T-helper 22 cell (primary cell): ENCODE results near the gene RFX8.

Experiments used
- DNase-seq: peaks from one replicate; pipeline ENCODE4 v3.0.0-alpha.2; 2020; ENCODE audit warnings: low read depth

The RFX8 gene

DNA sequence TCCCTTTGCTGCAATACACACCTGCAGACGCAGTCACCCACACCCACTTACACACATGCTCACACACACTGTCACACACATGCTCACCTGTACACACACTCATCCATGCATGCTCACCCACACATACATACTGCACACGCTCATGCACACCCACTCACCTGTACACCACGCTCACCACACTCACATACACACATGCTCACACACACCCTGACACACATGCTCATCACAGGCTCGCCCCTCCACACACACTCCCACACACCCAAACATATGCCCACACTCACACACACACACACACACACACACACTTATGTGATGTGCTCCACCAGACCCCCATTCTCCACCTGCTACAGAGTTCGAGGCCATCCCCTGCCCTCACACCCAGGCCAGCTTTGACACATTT, 64.8 kb downstream of the RFX8 start:
- no peak for DNase-seq

GRCh38 chr2:101409699-101410098, 65.2 kb downstream of the RFX8 start:
- DNase-seq = no peak

DNA sequence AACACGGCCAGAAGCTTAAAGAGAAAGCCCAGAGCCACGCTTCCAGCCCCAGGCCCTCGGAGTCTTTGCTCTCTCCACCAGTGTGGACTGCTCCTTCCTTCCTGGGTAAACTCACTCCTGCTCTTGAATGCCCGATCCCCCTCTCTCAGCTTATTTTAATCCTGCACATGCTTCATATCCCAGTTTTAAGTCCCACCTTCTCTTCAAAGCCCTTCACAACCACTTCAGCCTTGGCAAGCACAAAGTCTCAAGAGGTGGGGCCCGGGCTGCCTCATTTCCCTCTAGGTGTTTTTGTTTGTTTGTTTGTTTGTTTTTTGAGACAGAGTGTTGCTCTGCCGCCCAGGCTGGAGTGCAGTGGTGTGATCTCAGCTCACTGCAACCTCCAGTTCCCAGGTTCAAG, 66.0 kb downstream of the RFX8 start:
- no peak for DNase-seq

DNA sequence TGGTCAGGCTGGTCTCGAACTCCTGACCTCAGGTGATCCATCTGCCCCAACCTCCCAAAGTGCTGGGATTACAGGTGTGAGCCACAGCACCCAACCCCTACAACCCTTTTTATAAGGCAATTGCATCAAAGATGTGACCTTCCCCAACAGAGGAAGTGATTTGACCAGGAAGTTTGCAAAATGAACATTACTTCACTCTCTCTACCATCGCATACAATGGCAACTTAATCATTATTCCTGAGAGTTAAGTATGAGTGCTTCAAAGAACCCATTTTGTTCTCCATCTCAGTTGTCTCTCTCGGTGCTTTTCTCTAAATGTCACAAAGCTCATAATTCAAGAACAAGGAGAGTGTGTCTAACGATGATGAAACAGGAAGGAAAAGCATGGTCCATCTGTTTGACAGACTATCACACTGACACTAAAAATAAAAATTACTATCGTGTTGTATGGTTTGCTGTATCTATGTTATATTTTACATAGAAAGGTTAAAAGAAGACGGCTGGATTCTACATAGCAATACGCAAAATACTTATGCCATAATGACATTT, 69.5 kb downstream of the RFX8 start:
- no peak for DNase-seq

DNA sequence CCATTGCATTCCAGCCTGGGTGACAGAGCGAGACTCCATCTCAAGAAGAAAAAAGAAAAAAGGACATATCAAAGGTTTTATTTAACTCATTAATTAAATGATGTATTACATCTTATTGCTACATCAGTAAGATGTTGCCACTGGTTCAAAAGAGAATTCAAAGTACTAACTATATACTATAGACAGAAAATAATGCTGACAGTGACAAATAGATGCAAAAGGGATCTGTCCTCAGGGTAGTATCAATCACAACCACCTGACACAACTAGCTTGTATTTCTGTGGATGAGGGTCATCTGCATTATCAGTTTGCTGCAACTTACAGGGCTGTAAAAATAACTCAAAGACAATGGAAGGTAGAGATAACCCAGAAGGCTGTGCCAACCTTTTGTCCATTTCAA, 71.2 kb downstream of the RFX8 start:
- no peak for DNase-seq

DNA sequence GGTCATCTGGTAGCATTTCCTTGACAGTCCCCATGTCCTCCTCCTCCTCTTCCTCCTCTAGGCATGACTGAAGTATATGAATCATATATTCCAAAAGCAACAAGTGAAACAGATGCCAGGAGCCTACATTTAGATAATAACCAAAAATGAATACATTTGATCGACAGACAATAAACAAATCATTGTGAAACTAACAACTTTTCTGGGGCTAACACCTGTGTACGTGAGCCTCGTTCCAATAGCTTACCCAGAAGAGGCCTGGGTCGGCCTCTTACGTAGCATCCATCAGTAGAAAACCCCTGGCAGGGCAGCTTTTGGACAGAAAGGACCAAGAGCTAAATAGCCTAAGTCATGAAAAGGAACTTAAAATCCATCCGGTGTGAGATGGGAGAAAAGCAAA, 72.3 kb downstream of the RFX8 start:
- DNase-seq = no peak

DNA sequence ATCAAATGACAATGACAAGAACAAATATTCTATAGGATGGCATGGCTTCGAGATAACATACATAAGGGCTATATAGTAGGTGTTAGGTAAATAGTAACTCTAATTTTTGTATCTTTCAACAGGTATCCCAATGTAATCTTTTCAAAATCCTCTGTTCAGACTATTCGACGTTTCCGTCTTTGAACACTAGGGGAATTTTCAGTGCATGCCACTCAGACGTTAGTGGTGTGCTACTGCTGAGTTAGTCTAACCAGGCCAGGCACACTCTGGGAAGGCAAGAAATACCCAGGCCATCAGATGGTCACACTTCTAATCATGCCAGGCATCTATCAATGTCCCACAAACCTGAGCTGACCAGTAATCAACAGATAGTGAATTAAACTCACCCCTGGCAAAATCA, 73.0 kb downstream of the RFX8 start:
- DNase-seq = no peak

GRCh38 chr2:101401326-101401665, 73.6 kb downstream of the RFX8 start:
- no peak for DNase-seq

- no peak for DNase-seq
These were observed 74.2 kb downstream of the RFX8 start for GRCh38 chr2:101400506-101401325.

DNA sequence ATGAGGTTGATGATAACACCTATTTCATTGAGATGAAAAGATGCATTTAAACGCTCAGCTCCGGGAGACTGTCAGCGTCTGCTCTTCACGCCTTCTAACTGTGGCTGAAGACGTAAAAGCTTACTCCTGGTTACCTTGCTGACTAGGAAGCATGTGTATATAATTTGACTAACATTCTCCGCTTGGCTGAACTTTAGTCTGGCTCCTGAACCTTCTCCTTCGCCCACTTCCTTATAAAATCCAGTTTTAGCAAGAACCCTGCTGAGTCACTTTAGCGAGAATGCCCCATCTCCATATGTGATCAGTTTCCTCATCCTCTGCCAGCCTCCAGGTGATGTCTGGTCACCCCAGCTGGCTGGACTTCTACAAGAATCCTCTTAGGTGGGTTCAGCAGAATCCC, 74.9 kb downstream of the RFX8 start:
- no peak for DNase-seq

DNA sequence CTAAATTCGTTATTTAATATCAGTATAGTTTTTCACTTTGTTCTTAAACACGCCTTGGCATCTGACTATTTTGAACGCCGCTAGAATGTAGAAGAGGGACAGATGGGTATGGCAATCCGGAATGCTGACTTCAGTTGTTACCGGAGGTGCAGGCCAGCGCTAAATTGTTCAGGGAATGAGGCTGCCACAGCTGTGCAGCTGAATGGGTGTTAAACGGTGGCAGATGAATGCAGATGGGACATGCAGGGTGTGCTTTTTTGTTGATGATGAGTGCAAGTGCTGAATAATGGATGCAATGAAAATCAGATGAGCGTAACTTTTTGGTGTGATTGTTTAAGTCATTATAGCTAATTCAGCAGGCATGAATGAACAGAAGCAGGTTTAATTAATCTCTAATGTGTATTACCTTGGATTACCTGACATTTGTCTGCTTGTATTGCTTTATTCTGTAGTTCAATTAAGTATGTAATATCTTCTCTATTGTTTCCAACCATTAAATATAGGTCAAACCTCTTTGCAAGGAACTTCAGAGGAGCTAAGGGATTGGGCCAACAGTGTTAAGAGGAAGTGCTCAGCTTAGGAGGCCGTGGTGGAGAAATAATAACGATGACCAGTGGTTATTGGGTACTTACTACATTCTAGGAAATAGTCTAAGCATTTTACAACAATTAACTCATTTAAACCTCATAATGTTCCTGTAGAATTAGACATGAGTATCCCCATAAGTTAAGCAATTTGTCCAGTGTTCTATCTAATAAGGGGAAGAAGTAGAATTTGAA, 75.7 kb downstream of the RFX8 start:
- no peak for DNase-seq

DNA sequence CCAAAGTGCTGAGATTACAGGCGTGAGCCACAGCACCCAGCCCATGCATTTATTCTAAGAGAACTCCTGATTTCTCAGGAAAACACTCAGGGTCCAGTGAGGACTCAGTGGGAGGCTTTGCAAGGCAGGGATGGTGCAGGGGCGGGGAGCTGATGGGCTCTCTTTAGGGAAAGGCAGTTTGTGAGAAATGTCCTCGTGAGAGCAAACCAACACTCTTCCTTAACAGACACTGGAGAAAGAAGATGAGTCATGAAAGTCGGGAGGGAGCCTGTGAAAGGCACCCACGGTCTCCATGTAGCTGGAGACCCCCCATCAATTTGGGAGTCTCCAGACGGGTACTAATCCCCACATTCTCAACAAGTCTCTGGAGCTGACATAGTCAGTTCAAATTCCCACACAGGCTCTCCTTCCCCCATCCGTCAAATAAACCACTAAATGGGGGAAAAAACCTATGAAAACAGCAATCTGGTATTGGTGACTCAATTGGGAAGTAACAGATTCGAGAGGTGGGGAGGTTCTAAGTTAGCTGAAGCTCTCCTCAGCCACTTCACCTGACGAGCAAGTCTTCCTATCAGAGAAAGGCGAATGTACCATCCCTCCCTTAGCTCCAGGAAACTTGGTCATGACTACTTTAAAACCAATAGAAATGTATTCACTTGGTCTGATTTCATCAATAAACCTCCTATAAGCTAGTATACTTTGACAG, 76.6 kb downstream of the RFX8 start:
- no peak for DNase-seq

DNA sequence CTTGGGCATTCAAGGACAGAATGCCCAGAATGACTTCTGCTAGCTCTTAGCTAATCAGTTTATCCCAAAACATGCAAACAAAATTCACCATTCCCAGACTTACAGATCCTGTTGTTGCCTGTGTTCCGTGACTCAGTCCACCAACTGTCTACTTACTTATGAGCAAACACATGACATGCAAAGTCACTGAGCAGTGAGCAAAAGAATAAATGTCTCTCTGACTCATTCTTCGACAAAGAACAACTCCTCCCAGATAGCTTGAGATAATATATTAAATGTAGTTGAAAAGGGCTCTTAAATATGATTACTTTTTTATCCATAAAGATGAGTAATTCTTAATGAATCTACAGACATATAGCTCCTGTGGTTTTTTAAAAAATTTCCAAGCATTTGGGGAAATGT, 78.6 kb downstream of the RFX8 start:
- no peak for DNase-seq

DNA sequence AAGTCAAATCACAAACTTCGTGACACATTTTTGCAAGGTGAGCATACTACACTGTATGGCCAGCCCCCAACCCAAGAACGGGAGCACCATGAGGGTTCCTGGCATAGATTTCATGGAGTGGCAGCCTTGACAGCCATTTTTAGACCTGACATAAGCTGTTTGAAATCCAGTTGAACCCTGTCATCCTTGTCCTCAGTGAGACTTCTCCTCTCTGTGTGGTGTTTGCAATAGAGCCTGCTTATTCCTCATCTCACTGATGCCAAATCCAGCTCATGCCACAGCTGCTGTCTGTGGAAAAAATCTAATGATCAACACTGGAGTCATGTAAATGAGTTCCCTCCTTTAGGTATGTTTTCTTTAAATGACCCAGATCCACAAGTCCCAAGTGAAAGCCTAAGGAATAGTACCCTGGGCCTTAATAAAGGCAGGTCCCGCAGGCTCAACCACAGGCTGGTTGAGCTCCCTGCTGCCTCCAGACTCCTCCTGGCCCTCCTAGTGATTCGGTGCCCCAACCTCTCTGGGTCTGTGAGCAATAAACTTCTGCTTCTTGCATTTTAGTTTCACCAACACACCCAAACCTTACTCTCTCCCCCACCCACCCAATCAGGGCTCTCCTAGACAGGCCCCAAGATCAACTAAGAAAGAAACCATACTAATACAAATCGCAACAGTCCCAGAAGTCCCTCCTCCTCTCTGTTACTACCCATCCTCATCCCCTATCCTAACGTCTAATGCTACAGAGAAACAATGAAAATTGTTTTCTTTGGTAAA, 79.2 kb downstream of the RFX8 start:
- no peak for DNase-seq

- DNase-seq = no peak
These were observed 86.7 kb downstream of the RFX8 start for GRCh38 chr2:101388232-101388631.

DNA sequence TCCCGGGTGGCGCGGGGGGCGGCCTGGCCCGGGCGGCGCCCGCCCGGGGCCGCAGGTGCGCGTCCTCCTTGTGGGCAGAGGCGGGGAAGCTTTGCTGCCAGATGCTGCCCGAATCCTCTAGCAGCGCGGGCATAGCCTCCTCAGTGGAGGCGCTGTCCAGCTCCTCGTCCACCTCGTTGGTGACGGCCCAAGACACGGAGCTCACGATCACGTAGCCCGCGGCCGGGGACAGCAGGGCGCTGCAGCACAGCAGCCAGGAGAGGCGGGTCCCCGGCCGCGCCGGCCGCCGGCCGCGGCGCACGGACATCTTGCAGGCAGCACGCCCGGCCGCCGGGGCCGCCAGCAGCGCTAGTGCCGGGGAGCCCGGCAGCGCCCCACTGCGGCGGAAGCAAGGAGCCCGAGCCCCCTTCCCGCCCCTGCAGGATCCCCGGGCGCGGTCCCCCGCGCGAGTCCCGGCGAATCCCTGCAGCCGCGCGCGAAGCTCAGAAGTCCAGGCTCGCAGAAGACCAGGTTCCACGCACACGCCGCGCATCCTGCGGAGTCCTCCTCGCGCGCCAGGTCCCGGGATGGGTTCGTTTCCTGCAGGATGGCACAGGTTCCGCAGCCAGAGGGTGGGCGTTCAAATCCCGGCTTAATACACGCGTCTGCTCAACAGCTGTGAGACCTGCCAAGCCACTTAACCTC, 87.6 kb downstream of the RFX8 start, which contains the start of gene CREG2:
CREG2 (minus strand) TSS at position 353 of the 684 bp plus-strand sequence; CDS start at position 307, 46 bp downstream.
- peak; percentile 39 for DNase-seq

DNA sequence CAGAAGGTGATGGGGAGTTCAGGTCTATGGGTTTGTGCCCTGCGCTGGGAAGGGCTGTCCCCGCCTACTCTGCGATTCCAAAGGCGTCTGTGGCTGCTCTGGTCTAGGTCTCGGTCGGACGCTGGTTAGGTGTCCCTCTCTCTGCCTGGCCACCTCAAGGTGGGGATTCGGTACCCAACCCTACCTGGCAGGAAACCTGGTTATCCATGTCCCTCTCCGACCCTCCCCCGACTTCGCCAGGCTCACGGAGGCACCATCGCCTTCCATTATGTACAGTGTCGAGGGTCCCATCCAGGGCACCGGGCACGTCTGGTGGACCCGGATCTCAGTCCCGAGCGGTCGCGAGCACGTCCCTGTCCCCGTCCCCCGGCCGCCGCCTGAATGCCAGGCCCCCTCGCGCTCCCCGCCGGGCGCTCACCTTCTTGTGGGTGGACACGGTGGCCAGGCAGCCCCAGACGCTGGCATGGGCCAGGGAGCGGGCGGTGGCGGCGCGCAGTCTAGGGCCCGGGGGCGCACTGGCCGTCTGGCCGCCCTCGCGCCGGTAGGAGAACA, 88.2 kb downstream of the RFX8 start:
- no peak for DNase-seq

DNA sequence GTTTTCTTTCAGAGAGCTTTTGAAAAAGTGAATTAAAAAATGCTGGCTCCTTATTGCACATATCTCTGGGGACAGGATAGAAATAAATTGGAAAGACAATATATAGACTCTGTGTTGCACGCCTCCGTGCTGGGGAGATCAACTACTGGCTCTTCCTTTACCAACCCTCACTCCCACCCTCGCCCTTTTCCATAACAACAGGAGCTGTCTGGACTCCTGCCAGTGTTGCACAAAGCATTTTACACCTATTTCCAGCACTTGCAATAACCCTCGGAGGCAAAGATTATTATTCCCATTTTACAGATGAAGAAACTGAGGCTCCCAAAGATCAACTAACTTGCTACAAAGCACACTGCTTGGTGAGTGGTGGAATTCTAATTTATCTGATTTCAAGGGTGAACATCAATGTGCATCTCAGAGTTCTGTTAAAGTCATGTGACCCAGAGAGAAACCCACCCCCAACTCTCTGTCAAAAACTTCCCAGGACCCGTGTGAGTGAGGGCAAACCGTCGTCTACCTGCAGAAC, 91.8 kb downstream of the RFX8 start:
- no peak for DNase-seq

- DNase-seq = no peak
These were observed 92.5 kb downstream of the RFX8 start for GRCh38 chr2:101382442-101382841.

GRCh38 chr2:101380376-101380775, 94.5 kb downstream of the RFX8 start:
- no peak for DNase-seq

DNA sequence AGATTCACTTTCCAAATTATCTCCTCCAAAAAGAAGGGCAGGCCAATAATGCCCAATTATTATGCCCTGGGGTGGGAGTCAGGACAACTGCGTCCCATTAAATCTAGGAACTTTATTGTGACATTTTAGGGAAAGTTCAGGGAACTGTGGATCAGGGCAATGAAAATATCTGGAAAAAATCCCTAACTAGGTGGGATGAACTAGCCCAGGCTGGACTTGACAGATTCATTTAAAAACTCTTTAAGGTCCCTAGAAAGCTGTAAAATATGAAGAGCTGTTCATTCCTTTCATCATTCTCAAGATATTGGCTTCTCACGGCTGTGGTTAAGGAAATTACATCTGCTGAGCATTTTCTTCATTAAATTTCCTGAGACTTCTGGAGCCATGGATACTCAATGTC, 95.8 kb downstream of the RFX8 start:
- no peak for DNase-seq
